Lung (tissue), 12 donors: Measurements from ENCODE around the gene MDM4. TPM values are rescaled to one million over a fixed set of nuclear protein-coding genes. Genes with fewer than 3 reads are reported as not detected.

ENCODE experiments used
- ATAC-seq: fragments of 200-7000 bp; cut with Tn5 transposase; one replicate; pipeline ENCODE4 v1.9.1; 2020; ENCODE audit warnings: moderate number of reproducible peaks; ENCODE audit not compliant: insufficient read depth, low FRiP score
- DNase-seq, 3 donors: peaks; one replicate each; pipeline ENCODE4 v3.0.0-alpha.2; 2013 to 2017
- H3K27ac ChIP-seq, 2 donors: one replicate each; pipeline ENCODE4 v1.5.1; 2013; ENCODE audit warnings: mild to moderate bottlenecking in 2 of 2, moderate library complexity in 2 of 2, control low read depth in 1 of 2, inconsistent platforms in 1 of 2, low read depth in 1 of 2, low read length in 1 of 2
- H3K27me3 ChIP-seq, 3 donors: one replicate each; pipeline ENCODE4 v1.5.1; 2013; ENCODE audit warnings: low read length in 2 of 3; ENCODE audit not compliant: control insufficient read depth in 3 of 3, insufficient read depth in 3 of 3
- H3K36me3 ChIP-seq, 4 donors: one replicate each; pipeline ENCODE4 v1.5.1; 2013; ENCODE audit warnings: low read length in 4 of 4, mild to moderate bottlenecking in 1 of 4, moderate library complexity in 1 of 4; ENCODE audit not compliant: control insufficient read depth in 4 of 4, insufficient read depth in 4 of 4
- H3K4me1 ChIP-seq, 5 donors: one replicate each; pipeline ENCODE4 v1.5.1; 2013; ENCODE audit warnings: low read length in 5 of 5, mild to moderate bottlenecking in 2 of 5, moderate library complexity in 1 of 5; ENCODE audit not compliant: control insufficient read depth in 5 of 5, insufficient read depth in 5 of 5
- H3K4me3 ChIP-seq: one replicate; pipeline ENCODE4 v1.5.1; 2013; ENCODE audit warnings: mild to moderate bottlenecking, control low read depth, moderate library complexity
- H3K9ac ChIP-seq, 2 donors: one replicate each; pipeline ENCODE4 v1.5.1; 2013; ENCODE audit warnings: low read length in 2 of 2, control low read depth in 1 of 2; ENCODE audit not compliant: insufficient read depth in 1 of 2
- H3K9me3 ChIP-seq, 4 donors: one replicate each; pipeline ENCODE4 v1.5.1; 2013; ENCODE audit warnings: low read length in 3 of 4, mild to moderate bottlenecking in 1 of 4, moderate library complexity in 1 of 4; ENCODE audit not compliant: control insufficient read depth in 4 of 4, insufficient read depth in 3 of 4
- CTCF ChIP-seq: IDR thresholded peaks from 2 replicates; pipeline ENCODE4 v1.5.1; 2012; ENCODE audit warnings: mild to moderate bottlenecking; ENCODE audit errors: control extremely low read depth, extremely low read depth
- WGBS, 2 donors: extraction: QIAGEN DNeasy Blood & Tissue Kit; methylation state at CpG; one replicate each; pipeline ENCODE4 v1.1.7; 2013; 5-methylcytosine and 5-hydroxymethylcytosine counted together
- polyA plus RNA-seq, 2 donors: library from polyadenylated mRNA; stranded (reverse); fragments of 200-250 nt; gene quantifications; one replicate each; pipeline ENCODE4 v1.2.1, GENCODE V29; 2013
- total RNA-seq, 2 donors: library from RNA; depleted of rRNA in 1 of 2; stranded (reverse); fragments of >200 nt in 1 of 2; gene quantifications; one replicate each; pipeline ENCODE4 v1.2.1, GENCODE V29; 2014 to 2021
- donor health status: control.
- donor health status: control.
- donor health status: Bipolar disorder and iron deficiency.
- donor health status: healthy.
- donor health status: DM: yes; HTN: yes; CAD: no.

Gene MDM4
- total and polyA plus RNA-seq, 4 donors, result 5.6 to 138 (median 38.9) TPM

GRCh38 chr1:204545202-204545601 lies 29.0 kb downstream of the MDM4 start:
- Histone ChIP-seq H3K9ac (no peak overlapping the region), H3K4me3 (no peak overlapping the region), H3K27me3 (no peaks in the 10 kb centered on the region), H3K9me3 (no peaks in the 10 kb centered on the region), H3K4me1 (peaks cover 0 to 2% (median 0%) of the 10 kb centered on the region in 5 donors), H3K36me3 (peaks cover 27 to 63% (median 57%) of the 10 kb centered on the region in 4 donors), H3K27ac (no peak overlapping the region)
- no peak for TF ChIP-seq CTCF
- 90 to 96% methylated on average over 2 of the region's 2 CpGs for WGBS, 2 donors
- ATAC-seq (no peak), DNase-seq (no peak)

GRCh38 chr1:204545881-204546280 lies 29.7 kb downstream of the MDM4 start:
- H3K9ac ChIP-seq, result no peak overlapping the region
- 35 to 39% methylated on average over 2 of the region's 2 CpGs for WGBS, 2 donors
- no peak for ATAC-seq
- no peak for DNase-seq
- TF ChIP-seq CTCF, result no peak
- no peak overlapping the region for H3K4me3 ChIP-seq
- H3K4me1 ChIP-seq, result peaks cover 0 to 2% (median 0%) of the 10 kb centered on the region in 5 donors
- no peaks in the 10 kb centered on the region for H3K9me3 ChIP-seq
- no peak overlapping the region for H3K27ac ChIP-seq
- H3K36me3 ChIP-seq, result peaks cover 26 to 61% (median 56%) of the 10 kb centered on the region in 4 donors
- no peaks in the 10 kb centered on the region for H3K27me3 ChIP-seq

GRCh38 chr1:204548265-204548664 lies 32.1 kb downstream of the MDM4 start:
- no peak overlapping the region for H3K9ac ChIP-seq
- H3K9me3 ChIP-seq, result no peaks in the 10 kb centered on the region
- no peak overlapping the region for H3K4me3 ChIP-seq
- no peak for TF ChIP-seq CTCF
- 94 to 95% methylated on average over 2 of the region's 2 CpGs for WGBS, 2 donors
- peaks cover 24 to 63% (median 49%) of the 10 kb centered on the region in 4 donors for H3K36me3 ChIP-seq
- DNase-seq, result no peak
- H3K27ac ChIP-seq, result no peak overlapping the region
- peaks cover 0 to 2% (median 0%) of the 10 kb centered on the region in 5 donors for H3K4me1 ChIP-seq
- ATAC-seq, result no peak
- H3K27me3 ChIP-seq, result no peaks in the 10 kb centered on the region

GRCh38 chr1:204549313-204549712 lies 33.1 kb downstream of the MDM4 start:
- H3K9ac ChIP-seq, result no peak overlapping the region
- ATAC-seq (no peak), DNase-seq (no peak)
- no peak overlapping the region for H3K4me3 ChIP-seq
- peaks cover 0 to 4% (median 0%) of the 10 kb centered on the region in 5 donors for H3K4me1 ChIP-seq
- whole genome bisulfite sequencing, 2 donors, result 92 to 93% methylated on average over 6 of the region's 6 CpGs
- no peak overlapping the region for H3K27ac ChIP-seq
- H3K36me3 ChIP-seq, result peaks cover 21 to 62% (median 40%) of the 10 kb centered on the region in 4 donors
- no peaks in the 10 kb centered on the region for H3K27me3 ChIP-seq
- no peaks in the 10 kb centered on the region for H3K9me3 ChIP-seq
- TF ChIP-seq CTCF, result no peak
